Coronary artery (tissue), 2 donors: ENCODE results near the gene RGS5.

Source experiments
- DNase-seq: peaks from one replicate; pipeline ENCODE4 v3.0.0-alpha.2; 2017; ENCODE audit warnings: low spot score
- H3K27ac ChIP-seq, 2 donors: fragments of 200-600 bp; sonication (generic); one replicate each; pipeline ENCODE4 v1.5.1; 2016 to 2019
- H3K4me3 ChIP-seq: fragments of 200-600 bp; sonication (generic); 2 replicates; pipeline ENCODE4 v1.5.1; 2016; ENCODE audit warnings: mild to moderate bottlenecking, moderate library complexity
- CTCF ChIP-seq: fragments of 200-600 bp; sonication (generic); IDR thresholded peaks from one replicate; pipeline ENCODE4 v1.5.1; 2019; ENCODE audit warnings: antibody characterized with exemption

The RGS5 gene

GRCh38 chr1:163093169-163093568 is 109.5 kb downstream of the RGS5 start:
- Histone ChIP-seq H3K27ac (no peak overlapping the region), H3K4me3 (no peak overlapping the region)
- no peak for DNase-seq
- TF ChIP-seq CTCF: no peak
